Measurements from ENCODE around the gene RERE.
"Not testable (repeated sequence)": the region's sequence is repeated elsewhere in the genome, so short reads cannot be mapped to it uniquely, and the experiment has no call there.

DNA sequence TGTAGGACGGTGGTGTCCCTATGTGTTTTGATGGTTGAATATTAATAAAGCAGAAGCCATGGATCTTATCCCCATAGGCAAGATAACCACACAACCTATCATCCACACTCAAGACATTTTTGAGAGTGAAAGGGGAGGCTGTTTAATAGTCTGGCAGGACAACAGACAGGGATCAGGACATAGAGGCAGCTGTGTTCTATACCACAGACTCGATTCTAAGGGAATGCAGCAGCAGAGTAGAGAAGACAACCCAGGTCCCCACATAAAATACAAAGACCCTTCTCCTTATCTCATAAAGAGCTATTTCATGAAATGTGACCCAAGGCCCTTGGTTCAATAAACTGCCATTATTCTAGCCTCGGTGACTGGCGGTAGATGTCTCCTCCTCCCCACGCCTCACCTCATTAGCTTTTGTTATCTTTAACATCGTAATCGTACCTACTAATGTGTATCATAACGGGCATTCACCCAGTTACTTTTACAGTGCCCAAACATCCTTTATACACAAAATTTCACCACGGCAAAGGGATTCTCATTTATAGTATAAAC is 196.3 kb downstream of the RERE start:
- TF ChIP-seq, protein P1, sequence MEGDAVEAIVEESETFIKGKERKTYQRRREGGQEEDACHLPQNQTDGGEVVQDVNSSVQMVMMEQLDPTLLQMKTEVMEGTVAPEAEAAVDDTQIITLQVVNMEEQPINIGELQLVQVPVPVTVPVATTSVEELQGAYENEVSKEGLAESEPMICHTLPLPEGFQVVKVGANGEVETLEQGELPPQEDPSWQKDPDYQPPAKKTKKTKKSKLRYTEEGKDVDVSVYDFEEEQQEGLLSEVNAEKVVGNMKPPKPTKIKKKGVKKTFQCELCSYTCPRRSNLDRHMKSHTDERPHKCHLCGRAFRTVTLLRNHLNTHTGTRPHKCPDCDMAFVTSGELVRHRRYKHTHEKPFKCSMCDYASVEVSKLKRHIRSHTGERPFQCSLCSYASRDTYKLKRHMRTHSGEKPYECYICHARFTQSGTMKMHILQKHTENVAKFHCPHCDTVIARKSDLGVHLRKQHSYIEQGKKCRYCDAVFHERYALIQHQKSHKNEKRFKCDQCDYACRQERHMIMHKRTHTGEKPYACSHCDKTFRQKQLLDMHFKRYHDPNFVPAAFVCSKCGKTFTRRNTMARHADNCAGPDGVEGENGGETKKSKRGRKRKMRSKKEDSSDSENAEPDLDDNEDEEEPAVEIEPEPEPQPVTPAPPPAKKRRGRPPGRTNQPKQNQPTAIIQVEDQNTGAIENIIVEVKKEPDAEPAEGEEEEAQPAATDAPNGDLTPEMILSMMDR (IDR thresholded peaks at IDR 0.05; ENCODE audit: insufficient read depth, low read length, poor library complexity, severe bottlenecking): not testable (repeated sequence)
- not testable (repeated sequence) for TF ChIP-seq EZH2phosphoT487 (conservative IDR thresholded peaks at IDR 0.05; ENCODE audit: low read length)

Data from SU-DHL-6 (cell line).